GM18951 (cell line): Measurements from ENCODE around the gene FAM83F.

Experiments
- POLR2A ChIP-seq: IDR thresholded peaks from 4 replicates; pipeline ENCODE4 v1.6.1; 2011; ENCODE audit warnings: mild to moderate bottlenecking; ENCODE audit not compliant: insufficient read length, insufficient read depth; ENCODE audit errors: extremely low read depth
- in situ Hi-C: fragments of 300-500 bp; cut with MboI; formaldehyde crosslinking; loops from one replicate; pipeline ENCODE4 v1.12.0; 2022; ENCODE audit warnings: low sequenced_read_pairs, mixed read lengths, inconsistent platforms; ENCODE audit not compliant: unreplicated experiment

The FAM83F gene

GRCh38 chr22:40002935-40003715 is 8.4 kb downstream of the FAM83F start:
- no peak for TF ChIP-seq POLR2A
- in situ Hi-C loops: no loop called here

- TF ChIP-seq POLR2A: no peak
- in situ Hi-C loops: no loop called here
Measured at GRCh38 chr22:40004836-40005235, 10.1 kb downstream of the FAM83F start.

- in situ Hi-C loops: no loop called here
Measured at GRCh38 chr22:40006641-40007040, 11.9 kb downstream of the FAM83F start.

GRCh38 chr22:40007853-40008710 is 13.3 kb downstream of the FAM83F start:
- in situ Hi-C loops: no loop called here
- no peak for TF ChIP-seq POLR2A

More at GRCh38 chr22:40006641-40007040, 11.9 kb downstream of the FAM83F start:
- TF ChIP-seq POLR2A: no peak

GRCh38 chr22:40008726-40009291 is 14.1 kb downstream of the FAM83F start:
- in situ Hi-C loops: no loop called here
- TF ChIP-seq POLR2A: no peak

- in situ Hi-C loops: no loop called here
- TF ChIP-seq POLR2A: no peak
Measured at GRCh38 chr22:40009292-40009774, 14.6 kb downstream of the FAM83F start.

- TF ChIP-seq POLR2A: no peak
- in situ Hi-C loops: no loop called here
Measured at GRCh38 chr22:40009951-40010671, 15.4 kb downstream of the FAM83F start.

- in situ Hi-C loops: no loop called here
- TF ChIP-seq POLR2A: no peak
Measured at GRCh38 chr22:40010746-40011145, 16.0 kb downstream of the FAM83F start.

- TF ChIP-seq POLR2A: no peak
- in situ Hi-C loops: no loop called here
Measured at GRCh38 chr22:40014667-40015248, 20.0 kb downstream of the FAM83F start.

GRCh38 chr22:40015358-40015976 is 20.7 kb downstream of the FAM83F start:
- no peak for TF ChIP-seq POLR2A
- in situ Hi-C loops: no loop called here

GRCh38 chr22:40018051-40018450 is 23.3 kb downstream of the FAM83F start:
- no peak for TF ChIP-seq POLR2A
- in situ Hi-C loops: no loop called here

GRCh38 chr22:40019100-40019499 is 24.3 kb downstream of the FAM83F start:
- no peak for TF ChIP-seq POLR2A
- in situ Hi-C loops: no loop called here

GRCh38 chr22:40020956-40021355 is 26.2 kb downstream of the FAM83F start:
- in situ Hi-C loops: no loop called here
- no peak for TF ChIP-seq POLR2A
